HK-2 (cell line): ENCODE results near the gene PLIN3.
A peak's percentile ranks its signal among the peaks of the same experiment; 100 is the strongest.
"Not testable (repeated sequence)": the region's sequence is repeated elsewhere in the genome, so short reads cannot be mapped to it uniquely, and the experiment has no call there.

Experiments used
- DNase-seq: peaks from one replicate; pipeline ENCODE4 v3.0.0-alpha.2; 2018; ENCODE audit not compliant: unreplicated experiment

The PLIN3 gene

GRCh38 chr19:4891066-4891465 lies 23.6 kb upstream of the PLIN3 start:
- no peak for DNase-seq

GRCh38 chr19:4889034-4889815 lies 21.8 kb upstream of the PLIN3 start:
- DNase-seq, result no peak

DNA sequence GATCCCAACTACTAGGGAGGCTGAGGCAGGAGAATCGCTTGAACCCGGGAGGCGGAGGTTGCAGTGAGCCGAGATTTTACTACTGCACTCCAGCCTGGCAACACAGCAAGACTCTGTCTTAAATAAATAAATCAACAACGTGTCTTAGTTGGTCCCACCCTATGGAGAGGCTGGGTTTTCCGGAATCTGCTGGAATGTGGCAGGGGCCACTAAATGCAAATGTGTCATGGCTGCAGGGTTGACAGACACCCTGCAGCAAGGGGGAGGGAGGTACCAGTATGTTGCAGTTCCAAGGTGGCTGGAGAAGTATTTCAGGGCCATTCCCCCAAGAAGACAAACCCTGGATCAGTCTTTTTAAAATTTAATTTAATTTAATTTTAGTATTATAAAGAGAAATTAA lies 20.3 kb upstream of the PLIN3 start:
- DNase-seq, result not testable (repeated sequence)

GRCh38 chr19:4884993-4885392 lies 17.5 kb upstream of the PLIN3 start:
- not testable (repeated sequence) for DNase-seq

GRCh38 chr19:4882874-4883273 lies 15.4 kb upstream of the PLIN3 start:
- not testable (repeated sequence) for DNase-seq

- peak; percentile 44 for DNase-seq
Measured at GRCh38 chr19:4879041-4879440, 11.6 kb upstream of the PLIN3 start.

DNA sequence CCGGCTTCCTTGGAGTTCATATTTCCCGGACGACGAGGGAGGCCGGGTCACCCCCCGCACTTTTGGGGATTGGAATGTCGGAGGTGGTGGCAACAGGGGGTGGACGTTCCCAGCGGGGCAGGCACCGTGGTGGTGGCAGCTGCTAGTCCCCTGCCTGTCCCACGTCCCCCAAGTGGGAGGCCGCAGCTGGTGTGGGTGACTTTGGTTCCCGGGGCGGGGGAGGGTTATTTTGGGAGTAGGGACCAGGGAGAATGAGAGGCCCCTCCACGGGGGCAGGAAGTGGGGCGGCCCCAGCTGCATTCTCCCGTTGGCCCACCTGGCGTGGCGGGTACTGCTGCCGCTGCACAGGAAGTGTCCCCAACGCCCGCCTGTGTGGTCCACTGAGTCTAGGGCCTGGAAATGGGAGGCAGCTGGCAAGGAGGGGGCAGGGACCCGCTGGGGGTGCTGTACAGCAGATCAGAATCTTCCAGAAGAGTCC lies 11.1 kb upstream of the PLIN3 start:
- DNase-seq, result no peak

GRCh38 chr19:4877753-4878490 lies 10.5 kb upstream of the PLIN3 start:
- no peak for DNase-seq

DNA sequence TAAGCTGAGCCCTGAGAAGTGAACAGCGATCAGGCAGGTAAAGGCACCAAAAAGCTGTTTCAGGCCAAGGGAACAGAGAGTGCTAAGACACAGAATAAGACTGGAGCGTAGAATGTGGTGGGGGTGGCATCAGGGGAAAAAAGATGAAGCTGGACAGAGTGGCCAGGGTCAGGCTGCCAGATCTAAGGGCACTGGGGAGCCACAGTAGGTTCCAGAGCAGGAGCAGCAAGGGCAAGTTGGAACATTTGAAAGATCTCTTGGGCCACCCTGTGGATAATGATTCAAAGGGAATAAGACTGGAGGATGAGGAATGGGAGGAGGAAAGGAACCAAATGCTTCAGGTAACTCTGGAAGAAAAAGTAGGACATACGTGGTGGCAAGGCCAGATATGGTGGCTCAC lies 6.5 kb upstream of the PLIN3 start:
- DNase-seq, result no peak

- no peak for DNase-seq
Measured at GRCh38 chr19:4871711-4872110, 4.2 kb upstream of the PLIN3 start.

DNA sequence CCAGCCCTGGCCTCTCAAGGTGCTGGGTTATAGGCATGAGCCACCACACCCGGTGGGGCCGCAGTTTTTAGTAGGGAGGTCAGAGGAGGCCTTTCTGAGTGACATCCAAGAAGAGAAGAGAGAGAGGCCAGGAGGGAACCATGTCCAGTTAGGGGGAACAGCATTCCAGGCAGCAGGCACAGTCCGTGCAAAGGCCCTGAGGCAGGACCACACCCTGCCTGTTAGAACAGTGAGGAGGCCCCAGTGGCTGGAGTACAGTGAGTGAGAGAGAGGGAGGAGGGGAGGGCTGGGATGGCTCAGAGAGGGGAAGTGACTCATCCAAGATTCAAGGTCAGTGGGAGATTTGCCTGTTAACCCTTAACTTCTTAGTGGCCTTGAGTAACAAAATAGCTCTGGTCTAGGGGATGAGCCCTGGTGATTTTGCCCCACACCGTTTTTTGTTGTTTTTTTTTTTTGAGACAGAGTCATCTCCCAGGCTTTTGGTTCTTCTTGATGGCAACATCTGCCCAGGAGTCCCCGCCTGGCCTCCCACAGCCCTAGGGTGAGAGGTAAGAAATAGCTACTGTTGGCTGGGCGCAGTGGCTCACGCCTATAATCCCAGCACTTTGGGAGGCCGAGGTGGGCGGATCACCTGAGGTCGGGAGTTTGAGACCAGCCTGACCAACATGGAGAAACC lies 2.7 kb upstream of the PLIN3 start:
- peak; percentile 89 for DNase-seq

DNA sequence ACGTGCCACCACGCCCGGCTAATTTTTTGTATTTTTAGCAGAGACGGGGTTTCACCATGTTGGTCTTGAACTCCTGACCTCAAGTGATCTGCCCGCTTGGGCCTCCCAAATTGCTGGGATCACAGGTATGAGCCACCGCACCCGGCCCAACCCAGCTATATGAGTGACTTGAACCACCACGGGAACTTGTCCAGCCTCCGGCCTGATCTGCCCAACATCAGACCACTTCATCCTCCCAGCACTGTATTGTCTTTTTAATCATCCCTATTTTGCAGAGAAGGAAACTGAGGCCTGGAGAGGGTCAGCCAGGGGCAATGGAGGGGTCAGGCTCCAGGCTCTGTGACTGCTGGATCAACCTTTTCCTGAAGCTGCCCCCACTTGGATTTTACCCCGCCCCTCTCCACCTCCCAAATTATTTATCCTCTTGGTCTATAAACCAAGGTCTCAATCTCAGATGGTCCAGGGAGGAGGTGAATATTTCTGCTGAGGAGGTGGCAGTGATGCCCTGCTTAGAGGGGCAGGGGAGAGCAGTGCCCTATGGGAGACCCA lies 893 bp upstream of the PLIN3 start:
- DNase-seq, result no peak

- DNase-seq, result no peak
Measured at GRCh38 chr19:4866595-4867424, 657 bp downstream of the PLIN3 start.

DNA sequence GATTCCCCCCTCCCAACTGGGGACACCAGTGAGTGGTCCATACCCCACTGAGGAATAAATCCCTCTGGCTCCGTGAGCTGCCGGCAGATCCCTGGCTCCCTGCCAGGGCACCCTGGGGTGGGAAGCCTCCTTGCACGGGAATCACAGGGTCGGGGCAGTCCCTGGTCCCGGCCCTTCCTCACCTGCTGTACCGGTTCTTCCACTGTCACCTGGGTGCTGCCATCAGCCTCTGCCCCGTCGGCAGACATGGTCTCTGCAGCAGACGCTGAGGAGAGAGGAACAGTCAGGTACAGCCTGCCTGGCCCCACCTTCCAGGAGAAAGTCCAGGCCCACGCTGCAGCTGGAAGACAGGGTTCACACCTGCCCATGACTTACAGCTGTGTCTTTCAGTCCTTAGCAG lies 6.3 kb downstream of the PLIN3 start:
- DNase-seq, result no peak

DNA sequence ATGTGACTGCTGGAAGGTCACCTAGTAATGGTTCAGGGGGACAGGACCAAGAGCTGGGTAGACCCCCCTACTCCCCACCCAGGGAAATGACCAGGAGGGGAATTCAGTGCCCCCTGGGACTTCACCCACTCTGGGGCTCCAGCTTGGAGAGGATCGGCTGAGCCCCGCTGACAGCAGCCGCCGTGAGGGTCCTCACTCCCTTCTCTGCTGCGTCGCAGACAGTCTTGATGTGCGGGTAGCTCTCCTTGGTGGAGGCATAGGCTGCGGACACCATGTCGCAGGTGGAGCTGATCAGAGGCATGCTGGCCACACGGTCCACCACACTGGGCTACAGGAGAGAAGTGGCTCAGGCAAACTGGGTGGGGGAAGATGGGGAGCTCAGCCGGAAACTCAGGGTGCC lies 7.8 kb downstream of the PLIN3 start:
- DNase-seq, result no peak

DNA sequence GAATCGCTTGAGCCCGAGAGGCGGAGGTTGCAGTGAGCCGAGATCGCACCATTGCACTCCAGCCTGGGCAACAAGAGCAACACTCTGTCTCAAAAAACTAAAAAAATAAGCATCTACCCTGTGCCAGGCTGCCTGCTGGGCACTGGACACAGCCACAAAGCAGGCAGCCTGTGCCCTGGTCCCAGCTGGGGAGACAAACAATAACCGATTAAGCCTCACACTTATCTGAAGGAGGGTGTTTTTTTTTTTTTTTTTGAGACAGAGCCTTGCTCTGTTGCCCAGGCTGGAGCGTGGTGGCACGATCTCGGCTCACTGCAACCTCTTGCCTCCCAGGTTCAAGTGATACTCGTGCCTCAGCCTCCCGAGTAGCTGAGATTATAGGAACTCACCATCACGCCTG lies 11.0 kb downstream of the PLIN3 start:
- not testable (repeated sequence) for DNase-seq

DNA sequence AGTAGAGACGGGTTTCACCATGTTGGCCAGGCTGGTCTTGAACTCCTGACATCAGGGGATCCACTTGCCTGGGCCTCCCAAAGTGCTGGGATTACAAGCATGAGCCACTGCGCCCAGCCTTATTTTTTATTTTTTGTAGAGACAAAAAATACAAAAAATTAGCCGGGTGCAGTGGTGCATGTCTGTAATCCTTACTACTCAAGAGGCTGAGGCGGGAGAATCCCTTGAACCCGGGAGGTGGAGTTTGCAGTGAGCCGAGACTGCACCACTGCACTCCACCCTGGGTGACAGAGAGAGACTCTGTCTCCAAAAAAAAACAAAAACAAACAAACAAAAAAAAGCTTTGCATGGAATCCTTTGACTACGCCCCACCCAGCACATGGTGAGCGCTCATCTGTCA lies 14.0 kb downstream of the PLIN3 start:
- DNase-seq, result not testable (repeated sequence)

DNA sequence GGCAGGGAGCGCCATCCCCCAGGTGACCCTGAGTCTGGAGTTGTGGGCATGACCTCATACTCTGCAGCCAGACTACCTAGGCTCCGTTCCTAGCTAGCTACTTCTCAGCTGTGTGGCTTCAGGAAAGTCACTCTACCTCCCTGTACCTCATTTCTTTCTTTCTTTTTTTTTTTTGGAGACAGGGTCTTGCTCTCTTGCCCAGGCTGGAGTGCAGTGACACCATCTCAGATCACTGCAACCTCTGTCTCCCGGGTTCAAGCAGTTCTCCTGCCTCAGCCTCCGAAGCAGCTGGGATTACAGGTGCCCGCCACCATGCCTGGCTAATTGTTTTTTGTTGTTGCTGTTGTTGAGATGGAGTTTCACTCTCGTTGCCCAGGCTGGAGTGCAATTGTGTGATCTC lies 15.0 kb downstream of the PLIN3 start:
- no peak for DNase-seq

GRCh38 chr19:4851551-4852290 lies 15.7 kb downstream of the PLIN3 start:
- DNase-seq, result peak; percentile 97

DNA sequence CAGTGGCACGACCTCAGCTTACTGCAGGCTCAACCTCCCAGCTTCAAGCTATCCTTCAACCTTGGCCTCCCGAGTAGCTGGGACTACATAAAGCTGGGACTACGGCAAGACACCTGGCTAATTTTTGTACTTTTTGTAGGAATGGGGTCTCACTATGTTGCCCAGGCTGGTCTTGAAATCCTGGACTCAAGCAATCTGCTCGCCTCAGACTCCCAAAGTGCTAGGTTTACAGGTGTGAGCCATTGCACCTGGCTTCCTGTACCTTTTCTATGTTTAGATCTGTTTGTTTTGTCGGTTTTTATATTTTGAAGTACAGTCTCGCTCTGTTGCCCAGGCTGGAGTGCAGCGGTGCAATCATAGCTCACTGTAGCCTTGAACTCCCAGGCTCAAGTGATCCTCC lies 18.4 kb downstream of the PLIN3 start:
- no peak for DNase-seq
